Measurements from ENCODE around the gene STUM.

Gene STUM

DNA sequence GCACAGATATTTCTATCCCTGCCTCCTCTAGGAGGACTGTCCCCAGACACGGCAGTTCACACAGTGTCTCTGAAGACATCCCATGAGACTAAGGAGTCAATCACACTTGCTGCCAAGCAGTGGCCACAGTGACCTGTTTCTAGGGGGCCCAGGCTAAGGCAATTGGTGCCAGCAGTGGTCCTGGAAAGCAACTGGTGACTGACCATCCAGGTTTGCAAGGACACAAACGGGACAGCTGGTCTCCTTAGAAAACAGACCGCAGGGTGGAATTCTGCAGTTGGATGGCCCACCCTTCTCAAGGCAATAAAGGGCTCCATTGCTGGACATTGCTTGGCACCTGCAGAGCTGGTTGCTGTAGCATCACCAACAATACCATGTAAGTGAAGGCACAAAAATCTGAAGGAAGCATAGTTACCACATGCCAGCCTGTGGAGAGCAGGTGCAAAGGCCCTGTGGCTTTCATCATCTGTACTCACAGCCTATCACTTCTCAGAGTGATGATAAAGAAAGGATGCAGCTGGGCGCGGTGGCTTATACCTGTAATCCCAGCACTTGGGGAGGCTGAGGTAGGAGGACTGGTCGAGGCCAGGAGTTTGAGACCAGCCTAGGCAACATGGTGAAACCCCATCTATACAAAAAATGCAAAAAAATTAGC lies 81.5 kb downstream of the STUM start:
- H3K9me3 Mint-ChIP-seq: no peaks in the 10 kb centered on the region
- no peak overlapping the region for H3K4me3 Mint-ChIP-seq
- DNase-seq (ENCODE audit: low spot score): no peak
- H3K4me1 Mint-ChIP-seq (ENCODE audit: low read depth): peaks cover 30% of the 10 kb centered on the region
- no peak overlapping the region for H3K27ac Mint-ChIP-seq
- H3K27me3 Mint-ChIP-seq (ENCODE audit: low read depth): no peaks in the 10 kb centered on the region
- peaks cover 25% of the 10 kb centered on the region for H3K36me3 Mint-ChIP-seq (ENCODE audit: low read depth)

DNA sequence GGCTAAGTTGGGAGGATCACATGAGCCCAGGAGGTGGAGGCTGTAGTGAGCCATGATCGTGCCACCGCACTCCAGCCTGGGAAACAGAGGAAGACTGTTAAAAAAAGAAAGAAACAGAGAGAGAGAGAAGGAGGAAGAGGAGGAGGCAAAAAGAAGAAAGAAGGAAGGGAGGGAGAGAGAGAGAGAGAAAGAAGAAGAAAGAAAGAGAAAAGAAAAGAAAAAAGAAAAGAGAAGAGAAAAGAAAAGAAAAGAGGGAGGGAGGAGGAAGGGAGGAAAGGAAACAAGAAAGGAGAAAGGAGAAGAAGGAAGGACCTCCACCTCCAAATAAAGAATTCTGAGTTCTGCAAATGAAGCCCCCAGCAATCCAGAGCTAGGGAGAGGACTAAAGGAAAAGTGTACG lies 82.0 kb downstream of the STUM start:
- Mint-ChIP-seq H3K4me1 (ENCODE audit: low read depth) (peaks cover 36% of the 10 kb centered on the region), H3K36me3 (ENCODE audit: low read depth) (peaks cover 30% of the 10 kb centered on the region), H3K27me3 (ENCODE audit: low read depth) (no peaks in the 10 kb centered on the region), H3K4me3 (no peak overlapping the region), H3K9me3 (no peaks in the 10 kb centered on the region), H3K27ac (no peak overlapping the region)
- DNase-seq (ENCODE audit: low spot score): no peak

- H3K36me3 Mint-ChIP-seq (ENCODE audit: low read depth): peaks cover 30% of the 10 kb centered on the region
- H3K9me3 Mint-ChIP-seq: no peaks in the 10 kb centered on the region
- no peak overlapping the region for H3K27ac Mint-ChIP-seq
- H3K4me3 Mint-ChIP-seq: no peak overlapping the region
- no peak for DNase-seq (ENCODE audit: low spot score)
- no peaks in the 10 kb centered on the region for H3K27me3 Mint-ChIP-seq (ENCODE audit: low read depth)
- H3K4me1 Mint-ChIP-seq (ENCODE audit: low read depth): peaks cover 37% of the 10 kb centered on the region
Observed at GRCh38 chr1:226631229-226632000, 82.9 kb downstream of the STUM start.

DNA sequence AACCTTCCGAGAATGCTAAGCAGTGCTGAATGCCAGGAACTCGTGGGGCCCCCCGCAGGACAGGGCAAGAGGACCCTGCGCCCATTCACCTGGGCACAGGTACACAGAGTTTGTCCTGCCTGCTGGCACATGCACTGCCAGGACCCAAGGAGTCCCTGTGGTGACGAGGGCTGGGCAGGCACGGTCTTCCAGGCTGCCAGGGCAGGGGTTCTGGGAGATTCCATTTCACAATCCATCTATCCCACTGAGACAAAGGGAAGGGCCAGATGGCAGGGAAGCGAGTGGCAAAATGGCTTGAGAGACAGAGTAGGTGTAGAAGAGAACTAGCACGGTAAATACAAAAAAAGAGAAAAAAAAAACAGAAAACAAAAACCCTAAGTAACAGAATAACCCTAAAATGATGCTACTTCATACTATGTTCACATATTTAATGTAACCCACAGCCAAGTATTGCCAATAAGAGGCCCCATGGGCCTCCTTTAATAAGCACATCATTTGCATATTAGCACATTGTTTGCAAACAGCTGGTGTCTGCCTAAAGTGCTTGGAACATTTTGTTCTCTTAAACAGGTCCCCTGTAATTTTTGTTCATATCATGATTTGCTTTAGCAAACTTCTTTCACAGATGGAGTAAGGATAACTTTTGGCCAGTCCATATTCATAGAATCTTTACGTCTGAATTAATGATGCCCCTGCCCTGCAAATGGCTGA lies 83.8 kb downstream of the STUM start:
- no peaks in the 10 kb centered on the region for H3K27me3 Mint-ChIP-seq (ENCODE audit: low read depth)
- H3K4me3 Mint-ChIP-seq: no peak overlapping the region
- H3K36me3 Mint-ChIP-seq (ENCODE audit: low read depth): peaks cover 30% of the 10 kb centered on the region
- peaks cover 33% of the 10 kb centered on the region for H3K4me1 Mint-ChIP-seq (ENCODE audit: low read depth)
- peak overlapping the region; percentile 50 for H3K27ac Mint-ChIP-seq
- no peak for DNase-seq (ENCODE audit: low spot score)
- no peaks in the 10 kb centered on the region for H3K9me3 Mint-ChIP-seq

- H3K36me3 Mint-ChIP-seq (ENCODE audit: low read depth): peaks cover 30% of the 10 kb centered on the region
- H3K27me3 Mint-ChIP-seq (ENCODE audit: low read depth): no peaks in the 10 kb centered on the region
- no peak overlapping the region for H3K4me3 Mint-ChIP-seq
- H3K27ac Mint-ChIP-seq: peak overlapping the region; percentile 50
- peak; percentile 57 for DNase-seq (ENCODE audit: low spot score)
- no peaks in the 10 kb centered on the region for H3K9me3 Mint-ChIP-seq
- peaks cover 30% of the 10 kb centered on the region for H3K4me1 Mint-ChIP-seq (ENCODE audit: low read depth)
Observed at GRCh38 chr1:226632922-226633351, 84.4 kb downstream of the STUM start.

GRCh38 chr1:226633541-226634165 lies 85.1 kb downstream of the STUM start:
- peaks cover 30% of the 10 kb centered on the region for H3K36me3 Mint-ChIP-seq (ENCODE audit: low read depth)

GRCh38 chr1:226634166-226634588 lies 85.6 kb downstream of the STUM start:
- peaks cover 30% of the 10 kb centered on the region for H3K4me1 Mint-ChIP-seq (ENCODE audit: low read depth)
- peak; percentile 68 for DNase-seq (ENCODE audit: low spot score)
- H3K4me3 Mint-ChIP-seq: peak overlapping the region; percentile 44
- H3K36me3 Mint-ChIP-seq (ENCODE audit: low read depth): peaks cover 33% of the 10 kb centered on the region
- H3K27ac Mint-ChIP-seq: peak overlapping the region; percentile 75
- H3K27me3 Mint-ChIP-seq (ENCODE audit: low read depth): no peaks in the 10 kb centered on the region
- H3K9me3 Mint-ChIP-seq: no peaks in the 10 kb centered on the region

More at GRCh38 chr1:226633541-226634165, 85.1 kb downstream of the STUM start:
- Mint-ChIP-seq H3K4me3 (no peak overlapping the region), H3K4me1 (ENCODE audit: low read depth) (peaks cover 30% of the 10 kb centered on the region), H3K27me3 (ENCODE audit: low read depth) (no peaks in the 10 kb centered on the region), H3K27ac (peak overlapping the region; percentile 26), H3K9me3 (no peaks in the 10 kb centered on the region)
- DNase-seq (ENCODE audit: low spot score): no peak

DNA sequence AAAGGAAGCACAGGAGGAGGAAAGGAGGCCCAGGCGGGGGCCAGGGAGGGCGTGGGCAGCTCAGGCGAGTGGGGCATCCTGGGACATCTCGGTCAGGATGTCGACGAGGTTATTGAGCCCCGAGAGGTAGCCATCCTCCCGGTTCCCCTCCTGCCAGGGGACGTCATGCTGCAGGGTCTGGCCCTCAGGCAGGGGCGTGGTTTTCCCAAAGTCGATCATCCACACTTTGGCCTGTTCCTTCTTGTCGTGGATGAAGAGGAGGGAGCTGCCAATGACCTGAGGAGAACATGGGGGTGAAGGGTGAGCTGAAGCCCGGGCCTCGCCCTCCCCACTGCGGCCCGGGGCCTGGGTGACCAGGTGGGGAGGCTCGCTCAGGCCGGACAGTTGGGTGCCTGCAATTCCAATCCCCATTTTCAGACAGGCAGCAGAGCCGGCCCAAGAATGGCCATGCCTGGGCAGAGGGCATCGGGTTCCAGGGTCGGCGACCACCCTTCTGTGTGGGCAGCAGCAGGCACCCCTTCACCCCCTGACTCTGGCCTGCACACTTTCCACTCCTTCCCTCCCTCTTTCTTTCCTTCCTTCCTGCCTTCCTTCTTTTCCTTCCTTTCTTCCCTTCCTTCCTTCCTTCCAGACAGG lies 86.2 kb downstream of the STUM start:
- Mint-ChIP-seq H3K27ac (peak overlapping the region; percentile 88), H3K4me3 (peak overlapping the region; percentile 69), H3K4me1 (ENCODE audit: low read depth) (peaks cover 30% of the 10 kb centered on the region), H3K9me3 (no peaks in the 10 kb centered on the region), H3K36me3 (ENCODE audit: low read depth) (peaks cover 37% of the 10 kb centered on the region), H3K27me3 (ENCODE audit: low read depth) (no peaks in the 10 kb centered on the region)
- DNase-seq (ENCODE audit: low spot score): no peak

GRCh38 chr1:226635456-226635941 lies 86.9 kb downstream of the STUM start:
- peaks cover 30% of the 10 kb centered on the region for H3K4me1 Mint-ChIP-seq (ENCODE audit: low read depth)
- H3K36me3 Mint-ChIP-seq (ENCODE audit: low read depth): peaks cover 42% of the 10 kb centered on the region
- no peaks in the 10 kb centered on the region for H3K27me3 Mint-ChIP-seq (ENCODE audit: low read depth)
- H3K9me3 Mint-ChIP-seq: no peaks in the 10 kb centered on the region
- peak overlapping the region; percentile 69 for H3K4me3 Mint-ChIP-seq
- H3K27ac Mint-ChIP-seq: peak overlapping the region; percentile 88
- DNase-seq (ENCODE audit: low spot score): peak; percentile 47

- no peak overlapping the region for H3K4me3 Mint-ChIP-seq
- H3K27ac Mint-ChIP-seq: peak overlapping the region; percentile 37
- no peak for DNase-seq (ENCODE audit: low spot score)
- H3K9me3 Mint-ChIP-seq: no peaks in the 10 kb centered on the region
- peaks cover 30% of the 10 kb centered on the region for H3K4me1 Mint-ChIP-seq (ENCODE audit: low read depth)
- no peaks in the 10 kb centered on the region for H3K27me3 Mint-ChIP-seq (ENCODE audit: low read depth)
- peaks cover 43% of the 10 kb centered on the region for H3K36me3 Mint-ChIP-seq (ENCODE audit: low read depth)
Observed at GRCh38 chr1:226636847-226637096, 88.2 kb downstream of the STUM start.

- Mint-ChIP-seq H3K27me3 (ENCODE audit: low read depth) (no peaks in the 10 kb centered on the region), H3K4me1 (ENCODE audit: low read depth) (peaks cover 29% of the 10 kb centered on the region), H3K27ac (peak overlapping the region; percentile 37), H3K9me3 (no peaks in the 10 kb centered on the region), H3K36me3 (ENCODE audit: low read depth) (peaks cover 44% of the 10 kb centered on the region), H3K4me3 (no peak overlapping the region)
- DNase-seq (ENCODE audit: low spot score): no peak
Observed at GRCh38 chr1:226637147-226637935, 88.8 kb downstream of the STUM start.

GRCh38 chr1:226638001-226638601 lies 89.5 kb downstream of the STUM start:
- no peak overlapping the region for H3K4me3 Mint-ChIP-seq
- H3K27ac Mint-ChIP-seq: no peak overlapping the region
- H3K27me3 Mint-ChIP-seq (ENCODE audit: low read depth): no peaks in the 10 kb centered on the region
- H3K36me3 Mint-ChIP-seq (ENCODE audit: low read depth): peaks cover 44% of the 10 kb centered on the region
- no peak for DNase-seq (ENCODE audit: low spot score)
- H3K9me3 Mint-ChIP-seq: no peaks in the 10 kb centered on the region
- H3K4me1 Mint-ChIP-seq (ENCODE audit: low read depth): peaks cover 26% of the 10 kb centered on the region

All from T-helper 2 cell treated with Interferon-gamma antibody and Interleukin-4, amounts not matched to agents 5 μg/mL and 100 μg/mL, for 36 hours (primary cell).